Keratinocyte (primary cell): ENCODE measurements around the gene EMILIN3. TPM values are rescaled to one million over a fixed set of nuclear protein-coding genes. Genes with fewer than 3 reads are reported as not detected.

Experiments used
- DNase-seq: peaks from one replicate; pipeline ENCODE4 v3.0.0-alpha.2; 2011; ENCODE audit warnings: low read depth, missing footprints, low spot score
- FAIRE-seq: peaks from 2 replicates; lab custom pipeline; 2011; peaks lifted over from hg19 to GRCh38; lab: Jason Lieb, UNC
- H2AFZ ChIP-seq: 2 replicates; pipeline ENCODE4 v1.6.0; 2012; ENCODE audit warnings: low read length, control low read depth, inconsistent platforms; ENCODE audit not compliant: control insufficient read depth
- H3K27ac ChIP-seq: 2 replicates; pipeline ENCODE4 v1.5.1; 2011; ENCODE audit warnings: low read length; ENCODE audit not compliant: control insufficient read depth, insufficient read depth
- H3K27me3 ChIP-seq: 3 replicates; pipeline ENCODE4 v1.6.0; 2011; ENCODE audit warnings: low read length; ENCODE audit not compliant: control insufficient read depth, insufficient read depth; ENCODE audit errors: extremely low read depth
- H3K36me3 ChIP-seq, 2 experiments: 2 replicates in 1 of 2; 3 replicates in 1 of 2; pipeline ENCODE4 v1.5.1; 2011; ENCODE audit warnings: low read length in 2 of 2, mild to moderate bottlenecking in 1 of 2; ENCODE audit not compliant: control insufficient read depth in 2 of 2, insufficient read depth in 2 of 2; ENCODE audit errors: extremely low read depth in 1 of 2
- H3K4me1 ChIP-seq: 3 replicates; pipeline ENCODE4 v1.5.1; 2011; ENCODE audit warnings: low read length; ENCODE audit not compliant: control insufficient read depth, insufficient read depth; ENCODE audit errors: extremely low read depth
- H3K4me2 ChIP-seq: 3 replicates; pipeline ENCODE4 v1.6.0; 2011; ENCODE audit warnings: low read depth, low read length; ENCODE audit not compliant: control insufficient read depth, insufficient read depth; ENCODE audit errors: extremely low read depth
- H3K4me3 ChIP-seq, 3 experiments: fragments of 200-600 bp in 1 of 3; sonication (generic) in 1 of 3; 2 replicates in 2 of 3; 3 replicates in 1 of 3; pipeline ENCODE4 v1.5.1; 2011 to 2016; ENCODE audit warnings: low read length in 3 of 3, mild to moderate bottlenecking in 3 of 3, control low read depth in 2 of 3, inconsistent platforms in 1 of 3, low read depth in 1 of 3, mixed read lengths in 1 of 3, mixed run types in 1 of 3, moderate library complexity in 1 of 3; ENCODE audit not compliant: control insufficient read depth in 2 of 3, insufficient read depth in 2 of 3; ENCODE audit errors: extremely low read depth in 1 of 3
- H3K79me2 ChIP-seq: 2 replicates; pipeline ENCODE4 v1.6.0; 2012; ENCODE audit warnings: low read length; ENCODE audit not compliant: control insufficient read depth, insufficient read depth
- H3K9ac ChIP-seq: 3 replicates; pipeline ENCODE4 v1.6.0; 2011; ENCODE audit warnings: low read length; ENCODE audit not compliant: control insufficient read depth, insufficient read depth; ENCODE audit errors: extremely low read depth
- H3K9me1 ChIP-seq: 3 replicates; pipeline ENCODE4 v1.6.0; 2011; ENCODE audit warnings: low read length; ENCODE audit not compliant: control insufficient read depth, insufficient read depth; ENCODE audit errors: extremely low read depth
- H3K9me3 ChIP-seq: 2 replicates; pipeline ENCODE4 v1.5.1; 2012; ENCODE audit warnings: low read depth, low read length; ENCODE audit not compliant: control insufficient read depth
- H4K20me1 ChIP-seq: 3 replicates; pipeline ENCODE4 v1.6.0; 2011; ENCODE audit warnings: low read length; ENCODE audit not compliant: control insufficient read depth, insufficient read depth; ENCODE audit errors: extremely low read depth
- EZH2 ChIP-seq: IDR thresholded peaks from one replicate; pipeline ENCODE4 v1.6.1; 2012; ENCODE audit warnings: inconsistent platforms, mild to moderate bottlenecking, low read length, moderate library complexity
- dilution Hi-C: fragments of 300-500 bp; cut with MboI; formaldehyde crosslinking; loops from one replicate; pipeline ENCODE4 v1.7.0; 2020; ENCODE audit warnings: low sequenced_read_pairs; ENCODE audit not compliant: extremely low pct_ligation_motif_present
- polyA plus RNA-seq, 5 experiments: library from polyadenylated mRNA; depleted of rRNA in 3 of 5; stranded (reverse) in 3 of 5; stranded (forward) in 1 of 5; unstranded in 1 of 5; fragments of >200 nt; gene quantifications; 1 replicate in 1 of 5; 2 replicates in 3 of 5; 3 replicates in 1 of 5; pipeline versions ENCODE4 v1.2.1 to v1.2.3, GENCODE V29; 2011 to 2012; ENCODE audit warnings: missing spikeins in 2 of 5, low read depth in 1 of 5, low replicate concordance in 1 of 5
- TF ChIP-seq, protein P1 (sequence below), 3 experiments: IDR thresholded peaks in 1 of 3; conservative IDR thresholded peaks in 1 of 3; optimal IDR thresholded peaks in 1 of 3; 2 replicates in 2 of 3; 3 replicates in 1 of 3; pipeline versions ENCODE3 to v1.5.1; 2011; ENCODE audit warnings: low read length in 3 of 3, mild to moderate bottlenecking in 3 of 3, moderate library complexity in 2 of 3, control low read depth in 1 of 3, inconsistent platforms in 1 of 3; ENCODE audit not compliant: insufficient read depth in 2 of 3; ENCODE audit errors: extremely low read depth in 1 of 3

The EMILIN3 gene
- polyA plus RNA-seq, 1 donor (not counting 4 experiments of a cell fraction or from before 2014, with no cell fraction given) = not detected

GRCh38 chr20:41356951-41357350 is 9.7 kb downstream of the EMILIN3 start:
- dilution Hi-C loops = no loop called here
- H3K36me3 ChIP-seq = peaks cover 24 to 46% of the 10 kb centered on the region in 2 experiments

GRCh38 chr20:41355598-41356203 is 10.9 kb downstream of the EMILIN3 start:
- dilution Hi-C loops = no loop called here
- H3K9me3 ChIP-seq = no peaks in the 10 kb centered on the region
- no peak overlapping the region for H3K4me2 ChIP-seq
- no peak overlapping the region for H3K27ac ChIP-seq
- no peaks in the 10 kb centered on the region for H4K20me1 ChIP-seq
- no peak overlapping the region for H3K9ac ChIP-seq
- H3K36me3 ChIP-seq = peaks cover 24 to 50% of the 10 kb centered on the region in 2 experiments
- no peak for TF ChIP-seq EZH2
- TF ChIP-seq, protein P1, sequence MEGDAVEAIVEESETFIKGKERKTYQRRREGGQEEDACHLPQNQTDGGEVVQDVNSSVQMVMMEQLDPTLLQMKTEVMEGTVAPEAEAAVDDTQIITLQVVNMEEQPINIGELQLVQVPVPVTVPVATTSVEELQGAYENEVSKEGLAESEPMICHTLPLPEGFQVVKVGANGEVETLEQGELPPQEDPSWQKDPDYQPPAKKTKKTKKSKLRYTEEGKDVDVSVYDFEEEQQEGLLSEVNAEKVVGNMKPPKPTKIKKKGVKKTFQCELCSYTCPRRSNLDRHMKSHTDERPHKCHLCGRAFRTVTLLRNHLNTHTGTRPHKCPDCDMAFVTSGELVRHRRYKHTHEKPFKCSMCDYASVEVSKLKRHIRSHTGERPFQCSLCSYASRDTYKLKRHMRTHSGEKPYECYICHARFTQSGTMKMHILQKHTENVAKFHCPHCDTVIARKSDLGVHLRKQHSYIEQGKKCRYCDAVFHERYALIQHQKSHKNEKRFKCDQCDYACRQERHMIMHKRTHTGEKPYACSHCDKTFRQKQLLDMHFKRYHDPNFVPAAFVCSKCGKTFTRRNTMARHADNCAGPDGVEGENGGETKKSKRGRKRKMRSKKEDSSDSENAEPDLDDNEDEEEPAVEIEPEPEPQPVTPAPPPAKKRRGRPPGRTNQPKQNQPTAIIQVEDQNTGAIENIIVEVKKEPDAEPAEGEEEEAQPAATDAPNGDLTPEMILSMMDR (optimal IDR thresholded peaks at IDR 0.05 in 1 of 3, IDR thresholded peaks at IDR 0.05 in 1 of 3, conservative IDR thresholded peaks at IDR 0.05 in 1 of 3; ENCODE audit: extremely low read depth in 1 of 3, insufficient read depth in 2 of 3, low read length in 3 of 3) = no peak
- DNase-seq (no peak), FAIRE-seq (no peak)
- no peaks in the 10 kb centered on the region for H3K9me1 ChIP-seq
- H3K27me3 ChIP-seq = no peaks in the 10 kb centered on the region
- H3K4me1 ChIP-seq = no peaks in the 10 kb centered on the region
- no peaks in the 10 kb centered on the region for H3K79me2 ChIP-seq
- H2AFZ ChIP-seq = no peak overlapping the region
- no peak overlapping the region for H3K4me3 ChIP-seq

More at GRCh38 chr20:41356951-41357350, 9.7 kb downstream of the EMILIN3 start:
- no peaks in the 10 kb centered on the region for H4K20me1 ChIP-seq
- DNase-seq (no peak), FAIRE-seq (no peak)
- no peak overlapping the region for H3K4me3 ChIP-seq
- H3K79me2 ChIP-seq = no peaks in the 10 kb centered on the region
- no peak overlapping the region for H3K9ac ChIP-seq
- H2AFZ ChIP-seq = no peak overlapping the region
- no peaks in the 10 kb centered on the region for H3K27me3 ChIP-seq
- no peak overlapping the region for H3K27ac ChIP-seq
- no peaks in the 10 kb centered on the region for H3K9me1 ChIP-seq
- TF ChIP-seq EZH2 = no peak
- TF ChIP-seq, protein P1 (optimal IDR thresholded peaks at IDR 0.05 in 1 of 3, IDR thresholded peaks at IDR 0.05 in 1 of 3, conservative IDR thresholded peaks at IDR 0.05 in 1 of 3; ENCODE audit: extremely low read depth in 1 of 3, insufficient read depth in 2 of 3, low read length in 3 of 3) = no peak
- H3K4me2 ChIP-seq = no peak overlapping the region
- no peaks in the 10 kb centered on the region for H3K4me1 ChIP-seq
- no peaks in the 10 kb centered on the region for H3K9me3 ChIP-seq
